Measurements from ENCODE around the gene KLHL9.

GRCh38 chr9:21320465-21320864 is 14.7 kb downstream of the KLHL9 start:
- TF ChIP-seq CTCF (conservative IDR thresholded peaks at IDR 0.05) (no peak), EZH2 (IDR thresholded peaks at IDR 0.05; ENCODE audit: low read depth) (no peak)
